NK-92 treated with Interleukin-12 subunit alpha and Interleukin-12 subunit beta, amount 100 ng/mL, for 24 hours (cell line): ENCODE results near the gene TRAPPC8.
"Not testable (repeated sequence)": the region's sequence is repeated elsewhere in the genome, so short reads cannot be mapped to it uniquely, and the experiment has no call there.

Experiments used
- DNase-seq: peaks from one replicate; lab custom pipeline; 2025; lab: John Stamatoyannopoulos, UW

TRAPPC8 gene

GRCh38 chr18:31863103-31863502 is 79.8 kb downstream of the TRAPPC8 start:
- no peak for DNase-seq

GRCh38 chr18:31860488-31860887 is 82.4 kb downstream of the TRAPPC8 start:
- DNase-seq: no peak

- no peak for DNase-seq
These were observed 85.3 kb downstream of the TRAPPC8 start for GRCh38 chr18:31857526-31858106.

- DNase-seq: no peak
These were observed 92.1 kb downstream of the TRAPPC8 start for GRCh38 chr18:31850844-31851243.

DNA sequence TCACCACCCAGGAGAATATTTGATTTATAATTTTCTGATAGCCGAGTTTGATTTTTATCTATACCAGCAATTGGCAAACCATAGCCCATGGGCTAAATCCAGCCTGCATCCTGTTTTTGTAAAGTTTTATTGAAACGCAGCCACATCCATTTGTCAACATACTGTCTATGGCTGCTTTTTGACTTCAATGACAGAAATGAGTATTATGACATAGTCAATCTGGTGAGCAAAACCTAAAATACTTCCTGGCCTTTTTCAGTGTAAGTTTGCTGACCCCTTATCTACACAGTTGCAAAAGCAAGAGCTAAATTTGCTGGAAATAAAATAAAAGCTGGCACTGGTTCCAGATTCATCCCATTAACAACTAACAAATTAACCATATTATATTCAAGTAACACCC is 102.4 kb downstream of the TRAPPC8 start:
- no peak for DNase-seq

- DNase-seq: no peak
These were observed 105.0 kb downstream of the TRAPPC8 start for GRCh38 chr18:31837879-31838278.

- no peak for DNase-seq
These were observed 107.3 kb downstream of the TRAPPC8 start for GRCh38 chr18:31835528-31836133.

DNA sequence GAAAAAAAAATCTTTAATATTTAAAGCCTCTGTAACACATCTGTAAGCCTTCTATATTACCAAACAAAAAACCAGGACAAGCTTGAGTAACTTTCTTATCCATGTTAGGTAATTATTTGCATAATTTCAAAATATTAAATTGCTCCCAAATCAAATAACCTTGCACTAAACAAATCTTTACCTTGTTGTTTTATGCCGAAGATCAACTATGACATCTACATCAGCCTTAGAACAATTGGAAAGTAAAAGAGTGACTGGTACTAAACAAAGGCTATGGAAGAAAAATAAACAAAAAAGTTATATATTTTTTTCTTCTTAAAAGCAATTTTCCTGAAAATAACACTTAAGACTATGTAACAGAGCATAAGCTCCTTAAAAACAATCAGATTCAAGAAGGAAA is 111.0 kb downstream of the TRAPPC8 start:
- no peak for DNase-seq

DNA sequence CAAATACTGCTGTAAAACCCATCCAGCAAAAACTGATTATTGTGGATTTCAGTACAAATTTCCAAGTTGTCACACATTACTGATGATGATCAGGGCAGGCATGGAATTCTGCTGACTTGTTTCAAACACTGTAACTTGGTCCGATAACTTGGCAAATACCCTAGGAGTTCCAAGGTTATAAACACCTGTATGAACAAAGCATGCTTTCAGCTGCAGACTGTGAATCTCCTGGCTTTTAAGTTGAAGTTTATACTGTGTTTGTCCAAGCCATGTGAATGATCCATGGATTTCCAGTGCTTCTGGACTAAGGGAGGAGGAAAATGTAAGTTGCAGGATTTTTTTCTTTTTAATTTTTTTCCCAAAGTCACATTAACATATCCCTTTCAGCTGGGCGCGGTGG is 112.2 kb downstream of the TRAPPC8 start:
- DNase-seq: no peak

DNA sequence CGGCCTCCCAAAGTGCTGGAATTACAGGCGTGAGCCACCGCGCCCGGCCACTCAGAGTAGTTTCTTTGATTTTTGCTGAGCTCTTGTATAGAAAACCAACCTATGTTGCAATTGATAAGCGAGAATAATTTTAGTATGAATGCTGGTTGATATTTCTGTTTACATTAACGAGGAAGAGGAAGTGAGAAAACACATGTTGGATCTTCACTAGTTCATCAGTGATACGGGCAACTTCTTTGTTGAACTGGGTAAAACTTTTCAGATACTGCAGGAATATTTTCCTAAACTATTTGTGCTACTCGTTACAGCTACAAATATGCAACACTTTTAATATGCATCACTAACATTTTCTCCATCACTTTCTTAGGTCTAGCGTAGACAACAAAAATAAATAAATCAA is 114.3 kb downstream of the TRAPPC8 start:
- DNase-seq: no peak

GRCh38 chr18:31826673-31827325 is 116.1 kb downstream of the TRAPPC8 start:
- DNase-seq: not testable (repeated sequence)

- no peak for DNase-seq
These were observed 117.2 kb downstream of the TRAPPC8 start for GRCh38 chr18:31825772-31826171.

DNA sequence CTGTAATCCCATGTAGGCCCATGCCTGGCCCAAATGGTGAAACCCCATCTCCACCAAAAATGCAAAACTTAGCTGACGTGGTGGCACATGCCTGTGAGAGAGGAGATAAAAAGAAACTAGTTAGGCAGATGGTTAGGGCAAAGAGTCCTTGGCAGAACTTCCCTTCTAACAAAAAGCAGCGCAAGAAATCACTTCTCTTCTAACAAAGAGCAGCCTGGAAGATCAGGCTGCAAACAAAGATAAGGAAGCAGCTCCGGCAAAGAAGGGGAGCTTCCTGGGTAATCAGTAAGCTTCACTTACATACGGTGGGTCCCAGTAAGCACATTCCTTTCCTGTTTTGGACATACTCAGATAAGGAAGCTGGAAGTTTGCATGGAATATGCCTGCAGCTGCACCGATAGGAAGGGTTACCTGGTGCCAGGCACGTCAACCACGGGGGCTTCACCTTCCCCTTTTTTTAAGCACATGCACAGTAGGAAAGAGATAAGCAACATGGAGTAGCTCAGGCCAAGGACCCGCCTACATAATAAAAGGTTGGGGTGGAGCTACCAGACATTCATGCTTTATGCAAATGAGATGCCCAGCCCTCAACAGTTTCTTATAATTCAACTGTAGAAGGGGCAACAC is 121.3 kb downstream of the TRAPPC8 start:
- DNase-seq: no peak

- no peak for DNase-seq
These were observed 123.1 kb downstream of the TRAPPC8 start for GRCh38 chr18:31819925-31820229.

GRCh38 chr18:31819106-31819924 is 123.6 kb downstream of the TRAPPC8 start:
- no peak for DNase-seq

- no peak for DNase-seq
These were observed 128.8 kb downstream of the TRAPPC8 start for GRCh38 chr18:31814132-31814531.

- not testable (repeated sequence) for DNase-seq
These were observed 132.4 kb downstream of the TRAPPC8 start for GRCh38 chr18:31810336-31811130.

DNA sequence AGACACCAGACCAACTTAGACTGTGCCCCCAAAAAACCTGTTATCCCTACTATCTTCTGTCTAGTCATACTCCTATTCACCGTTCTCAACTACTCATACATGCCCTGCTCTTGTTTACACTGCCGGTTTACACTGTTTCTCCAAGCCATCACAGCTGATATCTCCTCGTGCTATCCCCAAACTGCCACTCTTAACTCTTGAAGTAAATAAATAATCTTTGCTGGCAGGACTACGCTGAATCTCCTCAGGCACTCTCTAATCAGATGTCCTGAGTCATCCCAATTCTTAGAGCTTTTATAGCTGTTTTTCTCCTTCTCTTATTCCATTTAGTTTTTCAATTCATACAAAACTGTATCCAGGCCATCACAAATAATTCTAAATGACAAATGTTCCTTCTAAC is 133.9 kb downstream of the TRAPPC8 start:
- DNase-seq: not testable (repeated sequence)

DNA sequence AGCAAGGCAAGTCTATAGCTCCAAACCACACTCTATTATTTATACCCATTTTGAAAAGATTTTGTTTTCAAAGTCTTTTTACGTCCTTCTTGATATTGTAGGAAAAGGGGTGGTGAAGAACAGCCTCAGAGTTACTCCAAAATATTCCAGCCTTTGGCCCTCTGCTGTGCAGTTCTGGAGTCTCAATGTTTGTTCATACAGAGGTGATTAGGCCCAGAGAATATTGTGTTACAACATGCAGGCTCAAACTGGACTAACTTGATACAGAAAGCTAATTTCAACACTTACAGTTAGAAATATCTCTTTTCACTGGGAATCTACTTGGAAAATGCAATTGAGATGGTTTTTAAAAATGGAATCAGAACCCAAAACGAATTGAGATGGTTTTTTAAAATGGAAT is 141.8 kb downstream of the TRAPPC8 start:
- DNase-seq: no peak

- not testable (repeated sequence) for DNase-seq
These were observed 143.7 kb downstream of the TRAPPC8 start for GRCh38 chr18:31799257-31799656.

DNA sequence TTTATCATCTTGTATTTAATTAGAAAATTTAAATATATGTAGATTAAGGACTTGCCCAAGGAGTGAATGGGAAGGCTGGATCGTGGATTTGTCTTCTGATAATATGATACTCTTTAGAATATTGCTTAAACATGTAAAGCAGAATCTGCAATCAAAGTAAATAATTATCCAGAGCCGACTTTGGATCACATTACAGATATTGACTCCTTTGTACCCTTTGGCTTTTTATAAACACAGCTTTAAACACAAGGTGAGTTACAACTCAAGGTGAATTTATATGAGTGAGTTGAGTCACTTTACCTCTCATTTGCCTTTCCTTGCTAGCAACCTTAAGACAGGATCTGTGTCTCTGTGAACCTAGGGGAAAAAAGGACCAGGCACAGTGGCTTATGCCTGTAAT is 144.5 kb downstream of the TRAPPC8 start:
- no peak for DNase-seq

GRCh38 chr18:31795747-31796146 is 147.2 kb downstream of the TRAPPC8 start:
- no peak for DNase-seq
